Measurements from ENCODE around the gene SUN5.

Gene SUN5

GRCh38 chr20:33014336-33015113 lies 10.3 kb upstream of the SUN5 start:
- no peak for DNase-seq (ENCODE audit: low spot score)

GRCh38 chr20:33013701-33014326 lies 9.6 kb upstream of the SUN5 start:
- no peak for DNase-seq (ENCODE audit: low spot score)

GRCh38 chr20:33012327-33013189 lies 8.3 kb upstream of the SUN5 start:
- no peak for DNase-seq (ENCODE audit: low spot score)

- no peak for DNase-seq (ENCODE audit: low spot score)
These were observed 6.6 kb upstream of the SUN5 start for GRCh38 chr20:33010674-33011449.

- DNase-seq (ENCODE audit: low spot score) = no peak
These were observed 5.9 kb upstream of the SUN5 start for GRCh38 chr20:33010133-33010504.

- DNase-seq (ENCODE audit: low spot score) = no peak
These were observed 5.2 kb upstream of the SUN5 start for GRCh38 chr20:33009214-33010132.

- DNase-seq (ENCODE audit: low spot score) = no peak
These were observed 4.3 kb upstream of the SUN5 start for GRCh38 chr20:33008336-33009213.

GRCh38 chr20:33007376-33008335 lies 3.4 kb upstream of the SUN5 start, which contains the start of gene BPIFB2:
TSS of gene BPIFB2 (plus strand) at chr20:33007704. CDS start at chr20:33008575, 871 bp downstream.
- DNase-seq (ENCODE audit: low spot score) = no peak

GRCh38 chr20:33006776-33007375 lies 2.6 kb upstream of the SUN5 start:
- DNase-seq (ENCODE audit: low spot score) = no peak

- DNase-seq (ENCODE audit: low spot score) = no peak
These were observed 1.9 kb upstream of the SUN5 start for GRCh38 chr20:33005908-33006775.

GRCh38 chr20:33005132-33005566 lies 916 bp upstream of the SUN5 start:
- DNase-seq (ENCODE audit: low spot score) = peak; percentile 68

- no peak for DNase-seq (ENCODE audit: low spot score)
These were observed 2.0 kb downstream of the SUN5 start for GRCh38 chr20:33002087-33002808.

- no peak for DNase-seq (ENCODE audit: low spot score)
These were observed 3.3 kb downstream of the SUN5 start for GRCh38 chr20:33000802-33001466.

- DNase-seq (ENCODE audit: low spot score) = no peak
These were observed 4.5 kb downstream of the SUN5 start for GRCh38 chr20:32999603-33000250.

GRCh38 chr20:32997431-32997830 lies 6.8 kb downstream of the SUN5 start:
- no peak for DNase-seq (ENCODE audit: low spot score)
